HepG2 (cell line): ENCODE measurements around the gene QPCT. TPM values are rescaled to one million over a fixed set of nuclear protein-coding genes. Genes with fewer than 3 reads are reported as not detected.
"Not testable (repeated sequence)": the region's sequence is repeated elsewhere in the genome, so short reads cannot be mapped to it uniquely, and the experiment has no call there.

ENCODE experiments used
- ATAC-seq: fragments of 200-7000 bp; cut with Tn5 transposase; 3 replicates; pipeline ENCODE4 v1.9.1; 2020; ENCODE audit warnings: mild to moderate bottlenecking, moderate library complexity
- BruUV-seq: library from RNA; stranded (reverse); fragments of 400-500 nt; replicated peaks from 2 replicates; lab custom pipeline; 2021; lab: Mats Ljungman, UMichigan
- CTCF ChIA-PET: fragments of 300-600 bp; formaldehyde crosslinking; extraction: SDS; loops from one replicate; lab custom pipeline; 2021; ENCODE audit warnings: low total read pairs, inconsistent platforms, low intra/inter-chr PET ratio; lab: Yijun Ruan, JAX
- POLR2A ChIA-PET: fragments of 350-600 bp; sonication (Branson Sonifier 250); formaldehyde crosslinking; loops from one replicate; lab custom pipeline; 2020; ENCODE audit warnings: antibody characterized with exemption, inconsistent platforms; lab: Yijun Ruan, JAX
- DNase-seq: peaks from one replicate; pipeline ENCODE4 v3.0.0-alpha.2; 2015; ENCODE audit warnings: low spot score
- FAIRE-seq: peaks from 3 replicates; lab custom pipeline; 2011; peaks lifted over from hg19 to GRCh38; lab: Jason Lieb, UNC
- H2AFZ ChIP-seq: one replicate; pipeline ENCODE4 v1.6.1; 2011; ENCODE audit warnings: low read length, inconsistent platforms
- H3K27ac ChIP-seq: fragments of 300-600 bp; 3 replicates; pipeline ENCODE4 v1.8.0; 2011; ENCODE audit warnings: mixed run types, mild to moderate bottlenecking, mixed read lengths, low read length, inconsistent platforms; ENCODE audit not compliant: insufficient read depth; ENCODE audit errors: extremely low read length
- H3K27me3 ChIP-seq, 2 experiments: fragments of 200-600 bp in 1 of 2; 2 replicates in 1 of 2; 3 replicates in 1 of 2; pipeline versions ENCODE4 v1.6.0 to v1.8.0; 2011; ENCODE audit warnings: low read length in 2 of 2, mild to moderate bottlenecking in 2 of 2, moderate library complexity in 2 of 2, inconsistent platforms in 1 of 2; ENCODE audit not compliant: insufficient read depth in 2 of 2, control insufficient read depth in 1 of 2
- H3K36me3 ChIP-seq, 2 experiments: fragments of 200-600 bp in 1 of 2; replicated peaks in 1 of 2; 2 replicates in 1 of 2; 3 replicates in 1 of 2; pipeline versions ENCODE4 v1.5.1 to v1.8.0; 2011; ENCODE audit warnings: low read length in 2 of 2, inconsistent platforms in 1 of 2; ENCODE audit not compliant: insufficient read depth in 2 of 2, control insufficient read depth in 1 of 2
- H3K4me1 ChIP-seq: 2 replicates; pipeline ENCODE4 v1.5.1; 2012; ENCODE audit warnings: low read length, inconsistent platforms; ENCODE audit not compliant: insufficient read depth
- H3K4me2 ChIP-seq: 2 replicates; pipeline ENCODE4 v1.6.0; 2011; ENCODE audit warnings: low read depth, low read length, inconsistent platforms
- H3K4me3 ChIP-seq, 3 experiments: fragments of 200-600 bp in 1 of 3; sonication (generic), shearing (Covaris generic) in 1 of 3; replicated peaks in 1 of 3; 2 replicates each; pipeline ENCODE4 v1.5.1; 2011 to 2016; ENCODE audit warnings: low read length in 3 of 3, inconsistent platforms in 2 of 3, low read depth in 2 of 3, mild to moderate bottlenecking in 2 of 3, control low read depth in 1 of 3, mixed read lengths in 1 of 3; ENCODE audit not compliant: insufficient read depth in 1 of 3
- H3K79me2 ChIP-seq: one replicate; pipeline ENCODE4 v1.6.1; 2011; ENCODE audit warnings: low read length, inconsistent platforms; ENCODE audit not compliant: insufficient read depth
- H3K9ac ChIP-seq: 2 replicates; pipeline ENCODE4 v1.6.0; 2011; ENCODE audit warnings: mild to moderate bottlenecking, low read depth, low read length, inconsistent platforms; ENCODE audit not compliant: insufficient read depth
- H3K9me3 ChIP-seq: 2 replicates; pipeline ENCODE4 v1.5.1; 2012; ENCODE audit warnings: mild to moderate bottlenecking, low read length
- H4K20me1 ChIP-seq: 2 replicates; pipeline ENCODE4 v1.6.0; 2011; ENCODE audit warnings: inconsistent platforms, mild to moderate bottlenecking, low read length, moderate library complexity; ENCODE audit not compliant: insufficient read depth
- AHDC1 ChIP-seq: sonication (generic); formaldehyde crosslinking; IDR thresholded peaks from 2 replicates; pipeline ENCODE4 v1.5.1; 2020; ENCODE audit warnings: mild to moderate bottlenecking, missing genetic modification reagents, borderline replicate concordance
- CEBPB ChIP-seq: IDR thresholded peaks from 2 replicates; pipeline ENCODE4 v1.6.1; 2011; ENCODE audit warnings: low read depth, low read length, improper control_type of control experiment, borderline replicate concordance
- CEBPG ChIP-seq: IDR thresholded peaks from 2 replicates; pipeline ENCODE4 v1.6.1; 2016
- HOMEZ ChIP-seq: IDR thresholded peaks from 2 replicates; pipeline ENCODE4 v1.6.1; 2016; ENCODE audit warnings: low read depth
- SPEN ChIP-seq: sonication (generic); formaldehyde crosslinking; IDR thresholded peaks from 2 replicates; pipeline ENCODE4 v1.5.1; 2020; ENCODE audit warnings: low read depth, mild to moderate bottlenecking, missing genetic modification reagents
- ZNF275 ChIP-seq: sonication (generic); formaldehyde crosslinking; IDR thresholded peaks from 2 replicates; pipeline ENCODE4 v1.8.0; 2022; ENCODE audit warnings: missing genetic modification reagents, mild to moderate bottlenecking, inconsistent platforms, borderline replicate concordance
- ZNF3 ChIP-seq: IDR thresholded peaks from 2 replicates; pipeline ENCODE4 v1.7.0; 2017; ENCODE audit warnings: inconsistent platforms
- ZNF460 ChIP-seq: sonication (generic); formaldehyde crosslinking; IDR thresholded peaks from 2 replicates; pipeline ENCODE4 v1.5.1; 2020; ENCODE audit warnings: missing genetic modification reagents, mild to moderate bottlenecking, borderline replicate concordance
- ZNF569 ChIP-seq: sonication (generic); formaldehyde crosslinking; IDR thresholded peaks from 2 replicates; pipeline ENCODE4 v1.5.0; 2020; ENCODE audit warnings: mild to moderate bottlenecking, missing genetic modification reagents, moderate library complexity, borderline replicate concordance
- WGBS: methylation state at CpG from one replicate; pipeline ENCODE4 v1.1.6; 2017; ENCODE audit warnings: low lambda C conversion rate; 5-methylcytosine and 5-hydroxymethylcytosine counted together
- in situ Hi-C: cut with HindIII; loops from 2 replicates; pipeline ENCODE4 v1.10.0; 2017; ENCODE audit warnings: low pct_unique_long_range_greater_than_20kb; ENCODE audit not compliant: extremely low pct_ligation_motif_present
- intact Hi-C: fragments of 100-400 bp; cut with micrococcal nuclease; formaldehyde crosslinking; loops from one replicate; pipeline ENCODE4 v1.10.0; 2022; ENCODE audit not compliant: unreplicated experiment
- polyA plus RNA-seq, 8 experiments: library from polyadenylated mRNA; depleted of rRNA in 3 of 8; stranded (reverse) in 7 of 8; unstranded in 1 of 8; fragments of >200 nt; fragmentation: Illumina TruSeq in 4 of 8; extraction: Trizol in 4 of 8; gene quantifications; 2 replicates each; pipeline versions ENCODE4 v1.2.1 to v1.2.3, GENCODE V29; 2011 to 2016; ENCODE audit warnings: low read depth in 4 of 8, missing spikeins in 1 of 8, mixed read lengths in 1 of 8; ENCODE audit not compliant: insufficient read depth in 1 of 8
- total RNA-seq, 5 experiments: library from RNA; depleted of rRNA; stranded (reverse); fragments of >200 nt; fragmentation: Illumina TruSeq; extraction: Trizol; gene quantifications; 2 replicates each; pipeline ENCODE4 v1.2.3, GENCODE V29; 2016; ENCODE audit warnings: low read depth in 1 of 5

The QPCT gene
- total and polyA plus RNA-seq, 2 of the 13 experiments (the other 11 are each of a cell fraction or from before 2014, with no cell fraction given), result 0.77 to 1.2 TPM

- H2AFZ ChIP-seq, intact Hi-C loops, in situ Hi-C loops, H3K9me3 ChIP-seq, BruUV-seq, DNase-seq, ATAC-seq, H3K4me3 ChIP-seq, H3K4me2 ChIP-seq, H3K27me3 ChIP-seq, H3K4me1 ChIP-seq, H3K27ac ChIP-seq, CTCF ChIA-PET, H3K9ac ChIP-seq, POLR2A ChIA-PET, H4K20me1 ChIP-seq, FAIRE-seq: not testable (repeated sequence)
- TF ChIP-seq CEBPB (peak; percentile 55), ZNF460 (CRISPR knock-in tag) (peak; percentile 57; the same call in 1 of the 2 replicates), CEBPG (0 out of 2 replicates have a peak, but pooled peaks have one; percentile 13)
- Histone ChIP-seq H3K79me2 (peaks cover 21% of the 10 kb centered on the region), H3K36me3 (peaks cover 3 to 21% of the 10 kb centered on the region in 2 experiments; a peak in 4 of 5 replicates)
- 94% methylated on average over 2 of the region's 2 CpGs for WGBS
Observed at GRCh38 chr2:37294858-37295257, 49.6 kb upstream of the QPCT start.

- intact Hi-C loops (no loop called here), in situ Hi-C loops (no loop called here)
- WGBS, result 96% methylated on average over 1 of the region's 1 CpG
- H4K20me1 ChIP-seq, result no peaks in the 10 kb centered on the region
- no peaks in the 10 kb centered on the region for H3K4me1 ChIP-seq
- no peaks in the 10 kb centered on the region for H3K27me3 ChIP-seq
- H2AFZ ChIP-seq, result no peak overlapping the region
- no peak overlapping the region for H3K27ac ChIP-seq
- no peak overlapping the region for H3K9ac ChIP-seq
- H3K9me3 ChIP-seq, result no peaks in the 10 kb centered on the region
- DNase-seq (no peak), FAIRE-seq (no peak), ATAC-seq (no peak)
- no TSS peak for BruUV-seq
- ChIA-PET CTCF (no interaction called here), POLR2A (no interaction called here)
- H3K4me2 ChIP-seq, result no peak overlapping the region
- H3K79me2 ChIP-seq, result peaks cover 28% of the 10 kb centered on the region
- H3K36me3 ChIP-seq, result peaks cover 3 to 18% of the 10 kb centered on the region in 2 experiments; a peak in 4 of 5 replicates
- no peak overlapping the region for H3K4me3 ChIP-seq
- TF ChIP-seq ZNF275 (CRISPR knock-in tag), result no peak
- TF ChIP-seq SPEN (CRISPR knock-in tag), result no peak
- no peak for TF ChIP-seq ZNF3 (CRISPR knock-in tag)
- TF ChIP-seq AHDC1, result no peak
- TF ChIP-seq ZNF569 (CRISPR knock-in tag), result no peak
- TF ChIP-seq HOMEZ (CRISPR knock-in tag), result no peak
Observed at GRCh38 chr2:37295469-37296073, 48.9 kb upstream of the QPCT start.
